ENCODE measurements around the gene FAIM2. TPM values are rescaled to one million over a fixed set of nuclear protein-coding genes. Genes with fewer than 3 reads are reported as not detected.

Gene FAIM2
- total RNA-seq, 4 donors from 2014 or later, result 0.13 to 1.1 TPM; not detected in 2

DNA sequence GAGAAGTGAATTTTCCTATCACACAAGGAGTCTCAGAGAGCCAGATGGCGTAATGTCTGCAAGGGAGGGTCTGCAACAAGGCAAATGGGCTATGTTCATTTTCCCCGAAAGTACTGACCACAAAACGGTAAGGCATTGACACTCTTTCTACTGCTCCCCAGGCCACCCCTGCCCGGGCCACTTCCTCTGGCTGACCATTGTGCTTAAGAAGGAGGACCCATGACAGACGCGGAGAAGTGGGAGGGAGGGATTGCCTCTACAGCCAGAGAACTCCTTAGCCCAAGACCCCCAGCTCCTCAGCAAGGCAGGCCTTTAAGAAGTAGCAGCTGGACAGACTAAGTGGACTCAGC is 76.7 kb downstream of the FAIM2 start:
- Histone ChIP-seq H3K4me1 (peaks cover 42 to 60% of the 10 kb centered on the region in 2 donors), H3K27me3 (no peaks in the 10 kb centered on the region), H3K4me3 (peak overlapping the region; percentile 72 to 98 (median 88)), H3K36me3 (no peaks in the 10 kb centered on the region), H3K27ac (peak overlapping the region; percentile 90 to 96 (median 94)), H3K9me3 (no peaks in the 10 kb centered on the region)
- ATAC-seq (no peak), DNase-seq (no peak)
- in situ Hi-C loops (cut with MboI; ENCODE audit: low sequenced_read_pairs in 4 of 4), result no loop called here
- TF ChIP-seq POLR2A (IDR thresholded peaks at IDR 0.05), result no peak
- intact Hi-C loops (cut with DNase I; ENCODE audit: low total_unique reads), result loop anchor here (5.0 kb wide), 2 partner anchors 45 to 85 kb away; partner anchors contain the start of gene TMBIM6

DNA sequence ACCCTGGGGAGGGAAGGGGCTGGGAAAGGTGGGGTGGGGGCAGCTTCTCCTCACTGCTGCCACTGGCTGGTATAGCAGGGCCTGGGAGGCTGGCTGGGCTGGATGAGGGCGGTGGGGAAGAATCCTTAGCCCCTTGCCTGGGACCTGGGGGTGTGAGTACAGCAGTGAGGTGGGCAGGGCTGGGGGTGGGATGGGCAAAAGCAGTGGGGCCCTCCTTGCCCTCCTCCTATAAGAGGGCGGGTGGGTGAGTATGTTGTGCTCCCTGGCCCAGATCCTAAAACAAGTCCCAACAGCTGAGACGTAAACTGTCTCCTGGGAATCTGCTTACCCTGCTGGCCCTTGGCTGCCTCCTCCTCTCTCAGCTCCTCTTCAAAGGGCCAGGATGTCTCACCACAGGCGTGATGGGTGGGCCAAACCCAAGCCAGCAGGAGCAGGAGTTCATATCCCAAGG is 77.7 kb downstream of the FAIM2 start:
- H3K4me1 ChIP-seq, result peaks cover 52 to 70% of the 10 kb centered on the region in 2 donors
- ATAC-seq (no peak), DNase-seq (peak in 1 of 2 donors; percentile 37)
- H3K27me3 ChIP-seq, result no peaks in the 10 kb centered on the region
- H3K4me3 ChIP-seq, result no peak overlapping the region
- H3K9me3 ChIP-seq, result no peaks in the 10 kb centered on the region
- intact Hi-C loops (cut with DNase I; ENCODE audit: low total_unique reads), result loop anchor here (5.0 kb wide), 2 partner anchors 44 to 84 kb away; partner anchors contain the start of gene TMBIM6
- peak overlapping the region; percentile 53 to 96 (median 90) for H3K27ac ChIP-seq
- no peaks in the 10 kb centered on the region for H3K36me3 ChIP-seq
- no peak for TF ChIP-seq CTCF (IDR thresholded peaks at IDR 0.05 in 4 of 5, conservative IDR thresholded peaks at IDR 0.05 in 1 of 5)
- no peak for TF ChIP-seq POLR2A (IDR thresholded peaks at IDR 0.05)
- in situ Hi-C loops (cut with MboI; ENCODE audit: low sequenced_read_pairs in 4 of 4), result no loop called here

GRCh38 chr12:49825360-49825970 is 78.2 kb downstream of the FAIM2 start:
- in situ Hi-C loops (cut with MboI; ENCODE audit: low sequenced_read_pairs in 4 of 4) (no loop called here), intact Hi-C loops (cut with DNase I; ENCODE audit: low total_unique reads) (loop anchor here (5.0 kb wide), 2 partner anchors 43 to 83 kb away; partner anchors contain the start of gene TMBIM6)
- peak overlapping the region; percentile 53 to 96 (median 90) for H3K27ac ChIP-seq
- H3K27me3 ChIP-seq, result no peaks in the 10 kb centered on the region
- ATAC-seq (peak in 1 of 2 donors; percentile 37), DNase-seq (peak in 1 of 2 donors; percentile 52)
- H3K4me1 ChIP-seq, result peaks cover 54 to 75% of the 10 kb centered on the region in 2 donors
- TF ChIP-seq CTCF (IDR thresholded peaks at IDR 0.05 in 4 of 5, conservative IDR thresholded peaks at IDR 0.05 in 1 of 5) (no peak), POLR2A (IDR thresholded peaks at IDR 0.05) (no peak)
- H3K9me3 ChIP-seq, result no peaks in the 10 kb centered on the region
- H3K4me3 ChIP-seq, result peak overlapping the region in 2 of 4 donors; percentile 14 to 19
- H3K36me3 ChIP-seq, result no peaks in the 10 kb centered on the region

DNA sequence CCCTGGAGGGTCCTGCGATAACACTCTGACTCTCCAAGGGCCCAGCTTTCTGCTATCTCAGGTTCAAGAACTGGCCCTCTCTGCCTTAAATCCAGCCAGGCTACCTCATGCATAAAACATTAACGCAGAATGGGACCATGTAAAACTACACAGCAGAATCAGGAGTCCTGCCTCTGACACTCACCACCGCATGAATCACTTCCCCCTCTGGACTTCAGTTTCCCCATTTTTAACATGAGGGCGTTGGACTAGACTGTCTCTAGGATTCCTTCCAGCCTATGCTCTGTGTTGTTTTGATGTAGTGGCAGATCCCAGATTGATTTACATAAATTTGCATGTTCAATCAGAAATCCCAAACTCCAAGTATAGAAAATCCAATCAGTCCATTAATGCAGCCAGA is 78.8 kb downstream of the FAIM2 start:
- Histone ChIP-seq H3K27me3 (no peaks in the 10 kb centered on the region), H3K9me3 (no peaks in the 10 kb centered on the region), H3K36me3 (no peaks in the 10 kb centered on the region), H3K4me3 (peak overlapping the region in 1 of 4 donors; percentile 19), H3K4me1 (peaks cover 54 to 76% of the 10 kb centered on the region in 2 donors), H3K27ac (peak overlapping the region; percentile 53 to 96 (median 90))
- DNase-seq (peak in 1 of 2 donors; percentile 41), ATAC-seq (peak; percentile 21 to 26)
- TF ChIP-seq CTCF (IDR thresholded peaks at IDR 0.05 in 4 of 5, conservative IDR thresholded peaks at IDR 0.05 in 1 of 5), result no peak
- no peak for TF ChIP-seq POLR2A (IDR thresholded peaks at IDR 0.05)
- in situ Hi-C loops (cut with MboI; ENCODE audit: low sequenced_read_pairs in 4 of 4) (no loop called here), intact Hi-C loops (cut with DNase I; ENCODE audit: low total_unique reads) (loop anchor here (5.0 kb wide), 2 partner anchors 43 to 83 kb away; partner anchors contain the start of gene TMBIM6)

DNA sequence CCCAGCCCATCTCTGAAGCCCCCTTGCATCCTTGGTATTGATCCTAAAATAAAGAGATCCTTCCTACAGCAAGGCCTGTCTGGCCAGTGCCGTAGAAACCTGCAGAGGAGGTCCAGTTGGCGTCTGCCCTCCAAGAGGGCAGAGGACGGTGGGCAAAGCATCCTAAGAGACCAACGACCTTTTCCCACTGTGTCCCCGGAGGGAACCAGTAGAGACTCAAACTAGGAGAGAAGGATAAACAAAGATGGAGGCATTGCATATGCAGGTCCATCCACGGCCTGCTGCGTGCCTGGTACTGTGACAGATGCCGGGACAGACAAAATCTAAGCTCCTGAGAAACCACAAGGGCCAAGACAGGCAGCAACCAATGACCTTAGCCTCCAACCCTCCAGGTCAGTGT is 79.3 kb downstream of the FAIM2 start:
- in situ Hi-C loops (cut with MboI; ENCODE audit: low sequenced_read_pairs in 4 of 4), result no loop called here
- peak overlapping the region; percentile 53 to 96 (median 90) for H3K27ac ChIP-seq
- no peaks in the 10 kb centered on the region for H3K36me3 ChIP-seq
- ATAC-seq, result no peak
- peaks cover 54 to 81% of the 10 kb centered on the region in 2 donors for H3K4me1 ChIP-seq
- no peaks in the 10 kb centered on the region for H3K9me3 ChIP-seq
- DNase-seq, result no peak
- intact Hi-C loops (cut with DNase I; ENCODE audit: low total_unique reads), result no loop called here
- no peak for TF ChIP-seq CTCF (IDR thresholded peaks at IDR 0.05 in 4 of 5, conservative IDR thresholded peaks at IDR 0.05 in 1 of 5)
- TF ChIP-seq POLR2A (IDR thresholded peaks at IDR 0.05), result no peak
- H3K4me3 ChIP-seq, result no peak overlapping the region
- H3K27me3 ChIP-seq, result no peaks in the 10 kb centered on the region
